OCI-LY3 (cell line): ENCODE results near the gene SPOP.

Experiments
- H2AFZ ChIP-seq: fragments of 200-600, 300-600 bp; shearing (Covaris generic); 2 replicates; pipeline ENCODE4 v1.6.0; 2014; ENCODE audit warnings: antibody characterized with exemption, low read depth, low read length
- H3K27ac ChIP-seq: fragments of 200-600, 300-600 bp; sonication (generic); 2 replicates; pipeline ENCODE4 v1.5.1; 2014; ENCODE audit warnings: mild to moderate bottlenecking, low read length, moderate library complexity, mixed read lengths
- H3K27me3 ChIP-seq: fragments of 200-600, 300-600 bp; sonication (generic); 2 replicates; pipeline ENCODE4 v1.6.1; 2014; ENCODE audit warnings: low read depth, low read length, mixed read lengths
- H3K36me3 ChIP-seq: fragments of 200-600, 300-600 bp; sonication (generic); replicated peaks from 2 replicates; pipeline ENCODE3; 2014; ENCODE audit warnings: low read depth, low read length, mixed read lengths
- H3K4me1 ChIP-seq: fragments of 300-600, 200-600 bp; sonication (generic); 2 replicates; pipeline ENCODE4 v1.6.1; 2014; ENCODE audit warnings: low read length, mixed read lengths
- H3K4me2 ChIP-seq: fragments of 200-600, 300-600 bp; sonication (generic); 2 replicates; pipeline ENCODE4 v1.6.1; 2014; ENCODE audit warnings: low read length, mixed read lengths
- H3K4me3 ChIP-seq: fragments of 300-600, 200-600 bp; sonication (generic); 2 replicates; pipeline ENCODE4 v1.5.1; 2014; ENCODE audit warnings: antibody characterized with exemption, mild to moderate bottlenecking, low read length, moderate library complexity
- H3K79me2 ChIP-seq: fragments of 300-600, 200-600 bp; shearing (Covaris generic); 2 replicates; pipeline ENCODE4 v1.6.1; 2014; ENCODE audit warnings: mild to moderate bottlenecking, low read length, mixed read lengths
- H3K9ac ChIP-seq: fragments of 300-600, 200-600 bp; shearing (Covaris generic); 2 replicates; pipeline ENCODE4 v1.6.0; 2014; ENCODE audit warnings: mild to moderate bottlenecking, low read length, moderate library complexity
- H3K9me3 ChIP-seq: fragments of 200-600, 300-600 bp; shearing (Covaris generic); 2 replicates; pipeline ENCODE4 v1.6.1; 2014; ENCODE audit warnings: low read length, mixed read lengths; ENCODE audit not compliant: insufficient read depth
- H4K20me1 ChIP-seq: fragments of 200-600, 300-600 bp; sonication (generic); 2 replicates; pipeline ENCODE4 v1.6.1; 2016; ENCODE audit warnings: low read length, mixed read lengths; ENCODE audit not compliant: insufficient read depth
- CTCF ChIP-seq: fragments of 200-600, 300-600 bp; sonication (generic); IDR thresholded peaks from 2 replicates; pipeline ENCODE4 v1.5.1; 2014; ENCODE audit warnings: antibody characterized with exemption, low read length, low read depth
- EZH2phosphoT487 ChIP-seq: fragments of 200-600 bp; shearing (Covaris generic); IDR thresholded peaks from 2 replicates; pipeline ENCODE4 v1.6.1; 2018; ENCODE audit warnings: antibody characterized with exemption, mixed run types, low read depth

SPOP gene

GRCh38 chr17:49574945-49575678, 102.8 kb downstream of the SPOP start:
- Histone ChIP-seq H3K9ac (no peak overlapping the region), H2AFZ (no peak overlapping the region), H3K4me2 (no peak overlapping the region), H3K4me3 (no peak overlapping the region), H3K27me3 (peaks cover 30% of the 10 kb centered on the region), H3K4me1 (peaks cover 17% of the 10 kb centered on the region), H3K79me2 (no peaks in the 10 kb centered on the region), H3K27ac (no peak overlapping the region), H3K36me3 (no peaks in the 10 kb centered on the region), H3K9me3 (no peaks in the 10 kb centered on the region), H4K20me1 (no peaks in the 10 kb centered on the region)
- no peak for TF ChIP-seq EZH2phosphoT487
- no peak for TF ChIP-seq CTCF

- H4K20me1 ChIP-seq: no peaks in the 10 kb centered on the region
- no peaks in the 10 kb centered on the region for H3K9me3 ChIP-seq
- H3K9ac ChIP-seq: no peak overlapping the region
- TF ChIP-seq CTCF (no peak), EZH2phosphoT487 (no peak)
- H3K4me1 ChIP-seq: peaks cover 17% of the 10 kb centered on the region
- H3K36me3 ChIP-seq: no peaks in the 10 kb centered on the region
- H3K4me3 ChIP-seq: no peak overlapping the region
- H3K79me2 ChIP-seq: no peaks in the 10 kb centered on the region
- peaks cover 30% of the 10 kb centered on the region for H3K27me3 ChIP-seq
- H2AFZ ChIP-seq: no peak overlapping the region
- no peak overlapping the region for H3K27ac ChIP-seq
- H3K4me2 ChIP-seq: no peak overlapping the region
Observed at GRCh38 chr17:49574323-49574781, 103.5 kb downstream of the SPOP start.

GRCh38 chr17:49573510-49574322, 104.2 kb downstream of the SPOP start:
- H3K9ac ChIP-seq: no peak overlapping the region
- H3K79me2 ChIP-seq: no peaks in the 10 kb centered on the region
- TF ChIP-seq EZH2phosphoT487 (no peak), CTCF (no peak)
- H3K4me1 ChIP-seq: peaks cover 17% of the 10 kb centered on the region
- no peaks in the 10 kb centered on the region for H3K36me3 ChIP-seq
- H3K4me3 ChIP-seq: no peak overlapping the region
- no peaks in the 10 kb centered on the region for H3K9me3 ChIP-seq
- H3K27ac ChIP-seq: no peak overlapping the region
- H3K27me3 ChIP-seq: peaks cover 30% of the 10 kb centered on the region
- no peaks in the 10 kb centered on the region for H4K20me1 ChIP-seq
- H2AFZ ChIP-seq: no peak overlapping the region
- H3K4me2 ChIP-seq: no peak overlapping the region

- no peaks in the 10 kb centered on the region for H3K9me3 ChIP-seq
- no peak overlapping the region for H3K27ac ChIP-seq
- H3K4me1 ChIP-seq: peaks cover 14% of the 10 kb centered on the region
- peaks cover 30% of the 10 kb centered on the region for H3K27me3 ChIP-seq
- H3K4me3 ChIP-seq: no peak overlapping the region
- no peaks in the 10 kb centered on the region for H3K79me2 ChIP-seq
- no peaks in the 10 kb centered on the region for H3K36me3 ChIP-seq
- H2AFZ ChIP-seq: no peak overlapping the region
- H3K4me2 ChIP-seq: no peak overlapping the region
- no peak for TF ChIP-seq CTCF
- TF ChIP-seq EZH2phosphoT487: no peak
- H4K20me1 ChIP-seq: no peaks in the 10 kb centered on the region
- H3K9ac ChIP-seq: no peak overlapping the region
Observed at GRCh38 chr17:49572806-49573420, 105.0 kb downstream of the SPOP start.
